ENCODE measurements around the gene ENTR1.

Gene ENTR1

DNA sequence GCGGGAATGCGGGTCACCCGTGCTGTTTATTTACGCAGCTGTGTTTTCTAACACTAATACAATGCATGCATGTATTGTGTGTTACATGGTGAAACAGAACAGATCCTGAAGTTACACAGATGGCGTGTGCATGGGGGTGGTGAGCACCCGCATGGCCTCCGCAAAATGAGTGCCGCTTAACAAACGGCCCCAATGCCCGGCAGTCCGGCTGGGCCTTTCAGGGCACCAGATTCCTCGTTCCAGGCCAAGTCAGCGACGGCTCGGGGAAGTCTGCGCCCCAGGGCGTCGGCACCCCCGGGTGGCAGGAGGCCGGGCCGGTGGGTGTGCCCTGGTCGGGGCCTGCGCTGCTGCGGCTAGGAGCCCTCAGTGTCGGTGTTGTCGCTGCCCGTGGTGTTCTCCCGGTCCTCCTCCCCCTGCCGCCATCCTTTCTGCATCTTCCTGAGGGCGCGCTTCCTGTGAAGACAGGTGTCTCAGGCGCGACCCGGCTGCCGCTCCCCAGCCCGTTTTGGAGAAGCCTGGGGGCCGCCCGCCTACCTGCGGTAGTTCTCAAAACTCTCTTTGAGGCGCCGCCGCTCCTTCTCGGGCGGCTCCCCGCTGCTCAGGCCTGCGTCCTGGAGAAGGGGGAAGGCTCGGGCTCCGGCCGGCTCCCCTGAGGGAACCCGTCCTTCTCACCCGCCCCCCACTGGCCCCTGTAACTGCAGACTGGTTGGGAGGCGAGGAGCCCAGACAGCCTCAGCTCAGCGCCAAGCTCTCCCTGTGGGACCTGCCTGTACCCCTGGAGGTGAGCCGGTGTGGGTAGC, 46.3 kb downstream of the ENTR1 start:
- FAIRE-seq (no peak), DNase-seq (ENCODE audit: insufficient read length, low spot score) (no peak)
- TF ChIP-seq, protein P1, sequence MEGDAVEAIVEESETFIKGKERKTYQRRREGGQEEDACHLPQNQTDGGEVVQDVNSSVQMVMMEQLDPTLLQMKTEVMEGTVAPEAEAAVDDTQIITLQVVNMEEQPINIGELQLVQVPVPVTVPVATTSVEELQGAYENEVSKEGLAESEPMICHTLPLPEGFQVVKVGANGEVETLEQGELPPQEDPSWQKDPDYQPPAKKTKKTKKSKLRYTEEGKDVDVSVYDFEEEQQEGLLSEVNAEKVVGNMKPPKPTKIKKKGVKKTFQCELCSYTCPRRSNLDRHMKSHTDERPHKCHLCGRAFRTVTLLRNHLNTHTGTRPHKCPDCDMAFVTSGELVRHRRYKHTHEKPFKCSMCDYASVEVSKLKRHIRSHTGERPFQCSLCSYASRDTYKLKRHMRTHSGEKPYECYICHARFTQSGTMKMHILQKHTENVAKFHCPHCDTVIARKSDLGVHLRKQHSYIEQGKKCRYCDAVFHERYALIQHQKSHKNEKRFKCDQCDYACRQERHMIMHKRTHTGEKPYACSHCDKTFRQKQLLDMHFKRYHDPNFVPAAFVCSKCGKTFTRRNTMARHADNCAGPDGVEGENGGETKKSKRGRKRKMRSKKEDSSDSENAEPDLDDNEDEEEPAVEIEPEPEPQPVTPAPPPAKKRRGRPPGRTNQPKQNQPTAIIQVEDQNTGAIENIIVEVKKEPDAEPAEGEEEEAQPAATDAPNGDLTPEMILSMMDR (IDR thresholded peaks at IDR 0.05; ENCODE audit: insufficient read depth, missing control alignments), result no peak

DNA sequence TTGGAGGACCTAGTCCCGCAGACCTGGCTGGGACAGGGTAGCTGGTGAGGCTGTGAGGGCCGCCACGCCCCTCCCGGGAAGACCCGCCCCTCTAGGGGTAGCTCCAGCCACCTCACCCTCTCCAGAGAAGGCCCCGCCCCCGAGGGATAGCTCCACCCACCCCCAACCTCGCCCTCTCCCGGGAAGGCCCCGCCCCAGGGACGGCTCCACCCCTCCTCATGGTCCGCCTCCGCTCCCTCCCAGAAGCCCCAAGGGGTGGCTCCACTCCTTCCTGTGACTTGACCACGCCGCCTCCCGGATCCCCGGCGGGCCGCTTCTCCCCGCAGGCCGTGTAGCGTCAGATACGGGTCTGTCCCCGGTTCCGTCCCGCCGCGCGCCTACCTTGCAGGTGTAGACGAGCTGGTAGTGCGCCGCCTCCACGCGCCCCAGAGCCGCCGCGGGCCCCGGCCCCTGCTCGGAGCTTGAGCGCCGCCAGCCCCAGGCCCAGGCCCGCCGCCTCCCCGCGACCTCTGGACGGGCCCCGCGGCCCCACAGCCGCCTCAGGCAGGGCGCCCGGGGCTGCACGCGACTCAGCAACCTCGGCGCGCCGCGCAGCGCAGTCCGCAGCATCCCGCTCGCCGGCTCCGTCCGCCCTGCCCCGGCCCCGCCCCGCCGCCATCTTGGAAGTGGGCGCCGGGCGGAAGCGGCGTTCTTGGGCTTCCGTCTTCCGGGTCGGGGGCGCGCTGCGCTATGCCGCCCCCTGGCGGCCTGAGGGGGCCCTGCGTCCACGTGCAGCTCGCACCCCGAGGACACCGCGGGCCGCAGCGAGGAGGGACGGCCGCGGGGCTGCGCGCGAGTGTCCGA, 47.1 kb downstream of the ENTR1 start, which contains the start of gene DNLZ:
Gene DNLZ (minus strand): TSS at position 639 of the 843 bp plus-strand sequence. CDS start 30 bp downstream, at position 609.
- FAIRE-seq, result no peak
- TF ChIP-seq, protein P1 (IDR thresholded peaks at IDR 0.05; ENCODE audit: insufficient read depth, missing control alignments), result peak; percentile 78
- DNase-seq (ENCODE audit: insufficient read length, low spot score), result peak; percentile 97

DNA sequence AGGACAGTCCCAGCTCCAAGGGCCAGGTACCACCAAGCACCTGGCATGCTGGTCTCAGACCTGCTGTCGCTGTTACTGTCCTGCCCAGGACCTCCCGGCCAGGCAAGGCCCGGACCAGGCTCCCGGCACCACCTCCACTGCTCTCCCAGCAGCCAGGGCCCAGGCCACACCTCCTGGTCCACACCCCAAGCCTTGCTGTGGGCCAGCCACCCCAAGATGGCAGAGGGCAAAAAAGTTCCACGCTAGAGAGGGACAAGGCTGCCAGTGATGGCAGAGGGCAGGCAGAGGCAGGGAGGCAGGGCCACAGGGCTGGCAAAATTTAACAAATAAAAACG, 48.0 kb downstream of the ENTR1 start:
- DNase-seq (ENCODE audit: insufficient read length, low spot score) (no peak), FAIRE-seq (no peak)
- TF ChIP-seq, protein P1 (IDR thresholded peaks at IDR 0.05; ENCODE audit: insufficient read depth, missing control alignments), result no peak

DNA sequence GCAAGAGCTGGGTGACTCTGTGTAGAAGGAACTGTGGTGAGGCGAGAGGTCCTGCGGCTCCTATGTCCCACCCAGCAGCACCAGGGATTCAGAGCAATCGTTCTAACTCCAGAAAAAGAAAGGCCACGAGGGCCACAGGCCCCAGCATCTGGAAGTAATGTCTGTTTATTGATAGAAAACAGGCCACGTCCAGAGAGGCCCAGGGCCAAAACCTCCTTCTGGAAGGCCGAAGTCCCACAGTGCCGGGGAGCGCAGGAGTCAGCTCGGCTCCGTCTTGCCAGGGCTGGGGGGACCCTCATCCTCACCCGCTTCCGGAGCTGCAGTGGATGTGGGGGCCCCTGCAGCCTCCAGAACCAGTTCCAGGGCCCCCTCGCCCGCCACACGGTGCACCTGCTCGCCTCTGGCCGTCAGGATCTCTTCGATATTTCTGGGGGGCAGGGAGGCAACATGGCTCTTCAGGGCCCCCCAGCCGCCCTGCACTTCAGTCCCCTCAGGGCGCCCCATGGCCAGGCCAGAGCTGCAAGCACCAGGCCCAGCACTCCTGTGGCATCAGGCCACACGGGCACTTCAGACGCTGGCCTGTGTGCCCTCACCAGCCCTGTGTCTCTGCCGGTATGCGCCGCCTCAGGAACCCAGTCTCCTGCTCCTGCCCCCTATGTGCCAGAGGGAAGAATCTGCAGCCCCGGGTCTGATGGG, 48.5 kb downstream of the ENTR1 start:
- no peak for FAIRE-seq

DNA sequence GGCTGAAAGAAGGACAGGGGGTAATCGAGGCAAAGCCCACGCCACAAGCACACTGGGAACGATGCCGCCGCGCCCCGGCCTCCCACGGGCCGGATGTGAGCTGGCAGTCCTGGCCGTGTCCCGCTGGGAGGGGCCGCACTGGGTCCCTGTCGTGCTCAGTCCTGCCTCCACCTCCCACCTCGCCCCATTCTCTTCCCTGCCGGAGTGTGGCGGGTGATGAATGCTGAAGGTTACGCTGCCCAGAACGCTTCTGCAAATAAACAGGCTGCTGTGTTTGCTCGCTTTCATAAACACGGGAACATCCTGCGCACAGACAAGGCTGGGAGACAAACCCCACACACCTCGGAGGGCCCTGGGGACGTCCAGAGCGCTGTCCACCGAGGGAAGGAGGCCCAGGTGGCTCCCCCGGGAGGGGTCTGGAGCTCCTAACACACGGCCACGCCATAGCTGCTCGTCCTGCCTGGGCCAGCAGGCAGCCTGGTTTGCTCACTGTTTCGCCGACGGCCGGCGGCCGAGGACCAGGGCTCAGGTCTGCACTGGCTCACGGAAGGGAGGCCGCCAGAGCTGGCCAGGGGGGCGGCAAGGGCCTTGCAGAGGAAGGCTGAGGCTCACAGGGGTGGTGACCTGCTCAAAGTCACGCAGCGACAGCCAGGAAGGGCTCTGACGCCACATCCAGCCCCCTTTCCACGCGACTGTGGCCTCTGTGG, 49.2 kb downstream of the ENTR1 start:
- DNase-seq (ENCODE audit: insufficient read length, low spot score) (no peak), FAIRE-seq (no peak)
- TF ChIP-seq, protein P1 (IDR thresholded peaks at IDR 0.05; ENCODE audit: insufficient read depth, missing control alignments), result no peak

More for the DNA sequence above, 48.5 kb downstream of the ENTR1 start:
- TF ChIP-seq, protein P1 (IDR thresholded peaks at IDR 0.05; ENCODE audit: insufficient read depth, missing control alignments), result no peak
- DNase-seq (ENCODE audit: insufficient read length, low spot score), result no peak

DNA sequence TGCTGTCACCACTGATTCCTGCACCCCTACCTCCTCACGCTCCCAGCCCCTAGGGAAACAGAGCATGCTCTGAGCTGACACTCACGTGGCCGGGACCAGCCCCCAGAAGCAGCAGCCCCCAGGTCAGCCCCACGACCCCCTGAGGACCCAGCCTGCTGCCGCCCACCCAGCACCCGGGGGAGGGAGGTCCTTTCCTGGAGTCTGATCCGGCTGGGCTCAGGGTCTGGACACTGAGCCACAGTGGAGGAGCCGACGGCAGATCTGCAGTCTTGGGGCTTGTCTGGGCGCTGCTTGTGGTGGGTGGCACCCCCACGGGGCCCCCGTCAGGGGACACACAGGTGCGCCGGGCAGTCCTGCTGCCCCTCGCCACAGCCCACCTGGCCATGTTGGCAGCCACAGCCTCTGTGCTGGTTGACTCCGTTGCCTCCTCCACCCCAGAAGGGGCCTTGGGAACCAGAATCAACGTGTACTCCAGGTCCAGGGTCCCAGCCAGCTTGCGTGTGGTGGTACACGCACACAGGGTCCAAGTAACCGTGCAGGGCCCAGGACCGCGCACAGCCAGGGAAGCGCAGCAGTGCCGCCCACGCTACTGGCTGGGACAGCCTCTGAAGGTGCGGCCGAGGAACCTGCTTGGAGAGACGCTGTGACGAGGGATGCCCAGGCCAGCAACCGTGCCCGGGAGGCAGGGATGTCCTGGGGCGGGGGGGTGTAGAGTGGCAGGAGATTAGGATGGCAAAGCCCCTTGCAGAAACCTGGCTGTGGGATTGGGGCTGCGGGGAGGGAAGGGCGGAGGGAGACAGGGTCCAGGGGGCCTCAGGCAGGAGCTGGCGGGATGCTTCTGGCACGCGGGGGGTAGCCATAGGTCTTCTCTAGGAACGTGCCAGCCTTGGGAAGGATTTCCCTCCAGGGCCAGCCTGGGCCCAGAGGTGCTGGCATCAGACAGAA, 50.4 kb downstream of the ENTR1 start:
- no peak for DNase-seq (ENCODE audit: insufficient read length, low spot score)
- TF ChIP-seq, protein P1 (IDR thresholded peaks at IDR 0.05; ENCODE audit: insufficient read depth, missing control alignments), result no peak
- FAIRE-seq, result no peak
